Occipital lobe (tissue), 2 donors: ENCODE data around the gene ARHGEF19. TPM values are rescaled to one million over a fixed set of nuclear protein-coding genes. Genes with fewer than 3 reads are reported as not detected.
"Not testable (repeated sequence)": the region's sequence is repeated elsewhere in the genome, so short reads cannot be mapped to it uniquely, and the experiment has no call there.

ENCODE experiments used
- DNase-seq: peaks from one replicate; lab custom pipeline; 2025; lab: John Stamatoyannopoulos, UW
- total RNA-seq: library from RNA; depleted of rRNA; stranded (reverse); fragments of >200 nt; gene quantifications from one replicate; pipeline ENCODE4 v1.2.3, GENCODE V29; 2014

The ARHGEF19 gene
- total RNA-seq, 1 donor from 2014 or later: 0.16 TPM

DNA sequence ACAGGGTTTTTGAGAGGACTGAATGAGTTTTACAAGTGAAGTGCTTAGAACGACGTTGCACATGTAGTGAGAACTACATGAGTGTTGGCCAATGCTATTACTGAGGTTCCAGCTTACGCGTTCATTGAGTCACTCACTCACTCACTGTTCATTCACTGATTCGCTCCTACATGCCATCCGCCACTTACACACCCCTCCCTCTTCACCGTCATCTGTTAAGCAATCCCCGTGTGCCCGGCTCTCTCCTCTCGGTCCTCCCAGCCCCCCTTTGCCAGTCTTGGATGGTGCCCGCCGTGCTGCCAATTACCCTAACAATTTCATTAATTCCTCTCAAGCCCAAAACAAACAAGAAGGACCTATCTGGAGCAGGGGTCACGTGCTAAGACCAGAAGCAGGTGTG, 29.3 kb downstream of the ARHGEF19 start:
- no peak for DNase-seq

DNA sequence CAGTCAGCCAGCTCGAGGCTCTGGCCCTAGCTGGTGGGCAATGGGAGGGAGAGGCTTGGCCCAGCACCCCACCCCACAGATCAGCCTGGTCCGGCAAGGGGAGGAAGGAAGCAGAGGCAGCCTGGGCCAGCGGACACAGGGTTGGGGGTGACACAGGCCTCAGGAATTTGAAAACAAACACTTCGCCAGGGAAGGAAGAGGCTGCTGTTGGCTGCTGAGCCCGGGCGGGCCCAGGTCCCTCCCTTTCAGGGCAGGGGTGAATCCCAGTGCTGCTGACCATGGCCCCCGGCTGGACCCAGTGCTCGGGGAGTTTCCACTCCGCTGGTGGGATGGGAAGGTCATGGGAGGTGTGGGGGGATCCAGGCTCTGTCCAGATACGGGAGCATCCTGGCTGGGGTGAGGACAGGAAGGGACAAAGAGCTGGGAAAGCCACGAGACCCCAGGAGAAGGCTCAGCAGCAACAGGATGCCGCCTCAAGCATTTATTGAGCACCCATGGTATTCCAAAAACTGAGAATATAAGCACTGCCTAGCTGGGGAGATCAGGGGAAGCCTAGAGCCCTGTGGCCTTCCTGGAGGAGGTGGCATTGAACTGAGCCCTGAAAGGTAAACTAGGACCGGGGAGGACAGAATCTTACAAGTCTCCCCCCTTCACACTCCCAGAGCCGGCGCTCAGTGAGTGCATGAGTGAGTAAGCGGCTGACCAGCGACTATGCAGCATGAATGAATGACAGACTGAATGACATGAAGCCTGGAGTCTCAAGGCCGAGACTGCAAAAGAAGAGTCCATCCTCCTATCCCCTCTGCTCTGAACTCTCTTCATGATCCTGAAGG, 30.3 kb downstream of the ARHGEF19 start:
- no peak for DNase-seq

- DNase-seq: no peak
These were observed 32.1 kb downstream of the ARHGEF19 start for GRCh38 chr1:16180291-16180824.

DNA sequence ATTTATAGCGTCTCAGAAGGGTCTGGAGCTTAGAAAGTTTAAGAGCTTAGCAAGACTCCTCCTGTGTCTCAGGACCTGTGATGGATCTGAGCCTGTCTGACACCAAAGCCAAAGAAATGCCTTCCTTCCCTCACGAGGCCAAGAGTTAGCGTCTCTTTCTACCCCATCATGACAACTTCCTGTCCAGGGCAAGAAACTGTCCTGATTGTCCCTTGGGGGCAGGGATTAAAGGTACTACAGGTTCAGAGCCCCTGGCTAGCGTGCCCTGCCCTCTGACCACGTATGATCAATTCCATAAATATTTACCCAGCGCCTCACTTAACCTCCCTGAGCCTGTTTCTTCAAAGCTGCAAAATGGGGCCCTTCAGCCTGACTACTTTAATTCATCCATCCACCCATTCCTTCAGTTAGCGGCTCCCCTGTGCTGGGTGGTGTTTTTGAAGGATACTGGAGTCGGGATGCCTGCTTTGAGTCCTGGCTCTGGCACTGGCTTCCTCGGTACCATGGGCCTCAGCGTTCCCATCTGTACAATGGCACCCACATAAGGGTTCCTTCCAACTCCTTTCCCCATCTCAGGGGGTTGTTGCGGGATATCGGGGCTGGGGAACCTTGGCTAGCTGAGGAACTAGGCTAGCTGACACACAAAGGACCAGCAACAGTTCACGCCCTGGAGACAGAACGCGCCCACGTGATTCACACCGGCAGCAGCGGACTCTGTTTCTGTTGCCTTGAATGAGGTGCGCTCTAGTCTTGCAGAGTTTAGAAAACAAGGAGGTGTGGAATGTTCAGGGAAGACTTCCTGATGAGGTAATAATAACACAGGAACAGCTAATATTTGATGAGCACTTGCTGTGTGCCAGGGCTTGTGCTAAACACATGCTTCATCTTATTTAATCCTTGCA, 33.6 kb downstream of the ARHGEF19 start:
- no peak for DNase-seq

- no peak for DNase-seq
These were observed 35.1 kb downstream of the ARHGEF19 start for GRCh38 chr1:16177306-16177705.

DNA sequence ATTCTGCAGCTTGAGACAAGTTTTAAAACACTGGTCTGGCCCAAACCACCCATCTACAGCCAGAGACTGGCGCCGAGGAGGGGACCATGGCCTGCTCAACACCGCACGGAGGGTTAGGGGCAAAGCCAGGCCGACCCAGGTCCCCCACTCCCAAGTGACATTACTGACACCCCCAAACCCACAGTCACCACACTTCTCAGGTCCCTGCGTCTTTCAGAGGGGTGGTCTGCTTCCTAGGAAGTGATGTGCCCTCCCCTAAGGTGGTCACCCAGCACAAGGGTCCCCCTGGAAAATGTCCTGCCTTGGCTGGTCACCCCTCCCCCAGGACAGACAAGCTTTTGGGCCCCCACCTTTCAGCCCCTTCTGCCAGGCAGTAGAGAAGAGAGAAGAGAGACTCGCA, 35.8 kb downstream of the ARHGEF19 start:
- no peak for DNase-seq

DNA sequence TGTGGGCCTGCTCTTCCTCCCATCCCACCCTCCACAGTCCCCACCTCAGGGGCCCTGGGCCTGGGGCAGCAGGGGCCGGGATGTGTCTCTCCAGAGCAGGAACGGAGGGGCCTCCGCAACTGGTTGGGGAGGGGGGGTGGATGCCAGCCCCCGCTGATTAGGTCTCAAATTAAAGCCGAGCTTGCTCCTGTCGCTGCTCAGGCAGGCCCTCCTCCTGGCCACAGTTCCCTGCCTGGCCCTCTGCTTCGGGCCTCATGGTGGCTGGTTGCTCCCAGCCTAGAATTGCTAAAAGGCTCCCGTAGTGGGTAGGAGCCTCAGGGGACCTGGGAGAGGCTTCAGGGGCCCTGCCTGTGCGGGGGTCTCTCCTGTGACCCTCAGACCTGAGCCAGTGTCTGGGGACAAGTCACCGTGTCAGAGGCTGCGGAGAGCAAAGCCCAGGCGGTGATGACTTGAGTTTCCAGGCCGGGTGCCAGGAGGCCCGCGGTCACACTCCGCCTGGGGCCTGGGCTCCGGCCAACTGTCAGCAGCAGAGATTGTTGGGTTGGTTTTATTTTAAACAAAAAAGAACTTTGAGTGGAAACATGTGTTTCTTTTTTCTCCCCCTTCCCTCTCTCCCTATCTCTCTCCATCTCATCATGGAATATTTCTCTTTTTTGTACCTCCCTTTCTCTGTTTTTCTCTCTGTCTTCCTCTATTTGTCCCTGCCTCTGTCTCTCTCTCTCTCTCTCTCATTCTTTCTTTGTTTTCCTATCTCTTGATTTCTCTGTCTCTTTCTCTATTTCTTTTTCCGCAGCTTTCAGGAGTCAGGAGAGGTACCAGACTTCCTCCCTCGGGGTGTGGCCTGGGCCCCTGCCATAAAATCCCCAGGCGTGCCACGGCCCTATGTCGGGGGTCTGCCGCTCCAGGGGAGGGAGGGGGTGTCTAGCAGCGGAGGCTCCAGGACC, 36.6 kb downstream of the ARHGEF19 start:
- DNase-seq: peak; percentile 38

DNA sequence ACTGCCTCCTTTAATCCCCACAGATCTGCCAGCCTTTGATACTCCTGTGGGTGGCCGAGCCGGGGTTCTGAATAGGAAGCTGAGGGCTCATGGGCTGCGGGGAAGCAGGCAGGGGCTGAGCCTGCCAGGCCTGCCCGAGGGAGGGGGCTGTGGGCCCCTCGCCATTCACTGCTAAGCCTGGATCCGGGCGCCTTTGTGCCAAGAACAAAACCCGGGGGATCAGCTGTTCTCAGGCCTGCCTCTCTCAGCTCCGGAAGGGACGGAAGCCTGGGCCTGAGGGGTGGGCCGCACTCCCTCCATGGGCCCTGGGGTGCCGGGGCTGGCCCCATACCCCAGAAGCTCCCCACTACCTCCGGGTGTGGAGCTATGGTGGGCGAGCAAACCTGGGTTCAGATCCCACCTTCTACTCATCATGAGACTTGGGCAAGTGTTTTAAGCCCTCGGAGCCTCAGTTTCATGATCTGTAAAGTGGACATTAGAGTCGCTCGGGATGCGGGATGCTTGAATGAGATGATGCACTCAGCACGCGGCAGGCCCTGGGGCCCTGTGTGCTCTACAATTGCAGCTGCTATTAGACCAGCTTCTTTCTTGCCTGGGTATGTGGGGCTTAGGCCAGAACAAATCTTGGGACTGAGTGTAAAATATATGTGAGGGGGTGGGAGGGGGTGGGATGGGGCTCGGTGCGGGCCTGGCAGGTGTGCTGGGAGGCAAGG, 37.4 kb downstream of the ARHGEF19 start:
- DNase-seq: no peak

DNA sequence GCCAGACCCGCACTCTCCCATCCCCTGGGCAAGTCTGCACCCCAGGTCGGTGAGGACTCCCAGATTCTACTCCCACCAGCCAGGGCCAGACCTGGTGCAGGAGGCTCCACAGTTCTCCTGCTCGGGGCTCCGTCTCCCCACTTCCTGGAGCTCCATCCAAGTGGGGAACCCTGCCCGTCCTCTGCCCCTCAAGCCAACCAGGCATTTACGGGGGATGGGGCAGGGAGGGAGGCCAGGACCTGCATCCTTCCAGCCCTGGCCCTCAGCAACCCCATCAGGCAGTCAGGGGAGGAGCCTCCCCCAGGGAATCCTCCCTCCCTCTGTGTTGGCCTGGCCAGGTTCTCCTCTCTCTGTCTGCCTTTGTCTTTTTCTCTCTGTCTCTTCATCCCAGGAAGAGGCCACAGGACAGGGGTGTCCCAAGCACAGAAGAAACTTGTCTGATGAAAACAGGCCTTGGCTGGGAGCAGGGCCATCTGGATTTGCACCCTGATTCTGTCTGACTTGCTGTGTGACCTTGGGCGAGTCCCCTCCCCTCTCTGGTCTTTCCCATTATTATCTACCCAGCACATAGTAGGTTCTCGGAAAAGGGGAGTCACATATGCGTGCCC, 38.1 kb downstream of the ARHGEF19 start:
- no peak for DNase-seq

- DNase-seq: no peak
These were observed 38.8 kb downstream of the ARHGEF19 start for GRCh38 chr1:16173447-16174260.

- DNase-seq: no peak
These were observed 39.4 kb downstream of the ARHGEF19 start for GRCh38 chr1:16172964-16173446.

DNA sequence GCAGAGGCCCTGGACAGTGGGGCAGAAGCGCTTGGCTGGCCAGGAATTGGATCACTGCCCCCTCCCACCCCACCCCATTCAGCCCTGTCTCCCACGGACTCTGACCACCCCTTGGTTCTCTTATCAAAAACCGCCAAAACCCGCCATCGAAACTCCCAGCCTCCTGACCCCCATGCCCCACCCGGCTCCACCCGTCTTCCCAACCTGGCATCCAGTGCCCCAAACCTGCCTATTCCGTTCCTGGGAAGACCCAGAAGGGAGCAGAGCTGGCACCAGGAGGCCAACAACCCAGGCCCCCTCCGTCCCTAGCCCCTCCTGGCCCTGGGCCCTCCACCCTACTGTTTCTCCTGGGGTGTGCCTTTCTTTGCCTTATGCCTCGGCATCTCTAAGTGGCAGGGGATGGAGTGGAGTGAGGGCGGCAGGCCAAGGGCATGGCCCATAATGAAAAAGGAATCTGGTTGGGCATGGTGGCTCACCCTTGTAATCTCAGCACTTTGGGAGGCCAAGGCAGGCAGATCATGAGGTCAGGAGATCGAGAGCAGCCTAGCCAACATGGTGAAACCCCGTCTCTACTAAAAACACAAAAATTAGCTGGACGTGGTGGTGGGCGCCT, 40.1 kb downstream of the ARHGEF19 start:
- DNase-seq: no peak

DNA sequence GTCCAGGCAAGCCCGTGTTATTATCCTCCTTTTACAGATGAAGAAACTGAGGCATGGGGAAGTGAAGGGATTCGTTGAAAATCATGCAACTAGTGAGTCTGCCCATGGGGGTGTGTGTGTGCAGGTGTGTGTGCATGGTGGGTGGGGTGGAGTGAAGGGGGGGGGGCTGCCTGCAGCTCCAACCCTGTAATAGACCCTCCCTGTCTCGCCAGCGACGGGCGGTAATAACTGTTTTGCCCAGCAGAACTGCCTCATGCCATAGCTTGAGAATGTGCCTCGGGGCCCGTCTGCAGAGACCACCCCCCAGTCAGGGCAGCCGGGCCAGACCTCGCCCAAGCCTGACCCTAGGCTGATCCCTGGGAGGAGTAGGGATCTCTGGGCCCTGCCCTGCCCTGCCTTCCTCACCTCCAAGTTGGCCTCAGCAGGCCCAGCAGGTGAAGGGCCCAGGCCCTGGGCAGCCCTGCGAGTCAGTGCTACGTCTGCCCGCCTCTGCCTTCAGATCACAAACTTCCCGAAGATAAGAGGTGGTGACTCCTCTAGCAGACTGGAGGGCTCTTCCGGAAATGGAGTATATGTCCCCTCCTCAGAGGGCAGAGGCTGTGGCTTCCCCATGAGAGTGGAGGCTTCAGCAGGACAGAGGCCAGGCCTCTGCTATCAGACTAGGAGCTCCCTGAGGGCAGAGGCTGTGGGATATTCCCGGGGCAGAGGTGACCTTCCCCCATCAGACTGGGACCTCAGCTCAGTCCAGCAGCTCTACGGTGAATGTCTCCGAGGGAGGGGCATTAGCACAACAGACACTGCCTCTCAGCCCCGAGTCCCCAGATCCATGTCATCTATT, 40.9 kb downstream of the ARHGEF19 start:
- no peak for DNase-seq

- DNase-seq: no peak
These were observed 42.2 kb downstream of the ARHGEF19 start for GRCh38 chr1:16170283-16170673.

- no peak for DNase-seq
These were observed 43.7 kb downstream of the ARHGEF19 start for GRCh38 chr1:16168622-16169360.

DNA sequence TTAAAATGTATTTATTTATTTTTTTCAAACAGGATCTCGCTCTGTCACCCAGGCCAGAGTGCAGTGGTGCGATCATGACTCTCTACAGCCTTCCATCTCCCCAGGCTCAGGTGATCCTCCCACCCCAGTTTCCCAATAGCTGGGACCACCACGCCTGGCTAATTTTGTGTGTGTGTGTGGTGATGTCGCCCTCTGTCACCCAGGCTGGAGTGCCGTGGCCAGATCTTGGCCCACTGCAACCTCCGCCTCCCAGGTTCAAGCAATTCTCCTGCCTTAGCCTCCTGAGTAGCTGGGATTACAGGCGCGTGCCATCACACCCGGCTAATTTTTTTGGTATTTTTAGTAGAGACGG, 44.3 kb downstream of the ARHGEF19 start:
- DNase-seq: not testable (repeated sequence)
